ENCODE results near the gene LHX3.

The LHX3 gene

DNA sequence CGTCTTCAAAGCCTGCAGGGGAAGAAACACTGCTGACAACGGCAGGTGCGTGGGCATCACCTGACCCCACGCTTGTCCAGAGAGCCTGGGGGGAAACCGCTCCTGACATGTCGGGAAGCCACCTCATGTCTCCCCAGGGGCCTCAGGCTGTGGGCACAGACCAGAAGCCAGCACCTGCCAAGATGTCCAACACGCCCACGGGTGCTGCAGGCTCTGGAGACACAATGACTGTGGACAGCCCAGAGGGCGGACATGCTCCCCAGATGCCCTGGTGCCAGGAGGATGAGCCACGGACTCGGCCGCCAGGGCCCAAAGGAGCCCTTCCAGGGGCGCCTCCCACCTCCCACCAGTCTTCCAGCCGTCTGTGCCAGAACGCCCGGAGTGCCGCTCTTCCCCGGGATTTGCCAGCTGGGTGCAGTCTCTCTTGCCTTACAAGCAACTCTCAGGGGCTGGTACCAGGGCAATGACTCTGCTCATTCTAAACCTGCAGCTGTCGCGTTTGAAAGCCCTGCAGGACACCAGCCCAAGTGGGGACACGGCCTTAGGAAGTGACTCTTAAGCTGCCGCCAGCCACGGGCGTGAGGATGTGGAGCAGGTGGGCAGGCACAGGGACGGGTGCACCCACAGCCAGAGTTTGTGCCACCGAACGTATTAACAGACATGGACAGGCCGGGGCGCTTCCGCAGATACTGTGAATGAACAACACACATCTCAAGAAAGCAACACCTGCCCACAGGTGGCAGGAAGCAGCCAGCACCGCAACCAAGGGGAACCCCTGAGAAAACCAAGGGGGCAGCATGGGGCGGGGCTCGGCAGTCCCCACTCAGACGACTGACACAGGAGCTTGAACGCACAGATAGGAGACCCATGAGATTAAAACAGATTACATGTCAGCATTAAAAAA, 6.8 kb upstream of the LHX3 start:
- Mint-ChIP-seq H3K9me3 (peaks cover 3% of the 10 kb centered on the region), H3K4me3 (no peak overlapping the region), H3K4me1 (ENCODE audit: low read depth) (no peaks in the 10 kb centered on the region), H3K27me3 (ENCODE audit: low read depth) (no peaks in the 10 kb centered on the region), H3K27ac (no peak overlapping the region), H3K36me3 (ENCODE audit: low read depth) (peaks cover 26% of the 10 kb centered on the region)

DNA sequence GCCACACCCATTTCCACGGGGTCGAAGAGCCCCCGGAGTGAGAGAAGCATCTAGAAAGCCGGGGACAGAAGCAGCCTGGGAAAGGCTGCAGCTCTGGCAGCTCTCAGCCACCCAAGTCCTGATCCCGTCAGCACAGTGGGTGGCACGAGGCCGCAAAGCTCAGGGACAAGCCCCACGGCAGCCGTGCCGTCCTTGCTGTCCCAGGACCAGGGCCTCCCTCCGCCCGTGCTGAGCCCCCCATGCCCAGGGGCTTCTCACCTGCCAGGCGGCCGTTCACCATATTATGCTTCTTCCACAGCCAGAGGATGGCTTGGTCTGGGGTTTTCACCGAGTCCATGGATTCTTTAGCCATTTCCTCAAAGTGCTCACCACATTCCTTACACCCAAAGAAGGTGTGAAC, 6.1 kb upstream of the LHX3 start:
- Mint-ChIP-seq H3K4me3 (no peak overlapping the region), H3K9me3 (peaks cover 3% of the 10 kb centered on the region), H3K27me3 (ENCODE audit: low read depth) (peaks cover 2% of the 10 kb centered on the region), H3K4me1 (ENCODE audit: low read depth) (no peaks in the 10 kb centered on the region), H3K27ac (no peak overlapping the region), H3K36me3 (ENCODE audit: low read depth) (peaks cover 28% of the 10 kb centered on the region)

DNA sequence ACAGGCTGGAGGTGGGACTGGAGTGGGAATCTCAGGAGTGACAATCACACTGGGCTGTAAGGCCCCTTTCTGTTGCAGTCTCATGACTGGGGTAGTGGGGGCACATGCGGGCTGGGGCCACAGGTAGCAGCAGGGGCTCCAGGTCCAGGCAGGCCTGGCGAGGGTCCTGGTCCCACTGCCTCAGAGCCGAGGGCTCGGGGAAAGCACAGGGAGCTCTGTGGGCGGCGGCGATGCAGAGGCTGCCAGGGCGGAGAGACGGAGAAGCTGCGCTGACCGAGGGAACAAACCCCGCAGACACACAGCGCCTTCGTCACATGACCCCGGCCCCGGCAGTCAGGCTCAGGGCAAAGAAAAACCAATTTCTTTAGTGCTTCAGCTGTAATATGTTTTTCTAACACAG, 5.3 kb upstream of the LHX3 start:
- H3K27ac Mint-ChIP-seq = no peak overlapping the region
- H3K4me1 Mint-ChIP-seq (ENCODE audit: low read depth) = no peaks in the 10 kb centered on the region
- peaks cover 3% of the 10 kb centered on the region for H3K9me3 Mint-ChIP-seq
- H3K27me3 Mint-ChIP-seq (ENCODE audit: low read depth) = peaks cover 3% of the 10 kb centered on the region
- peaks cover 24% of the 10 kb centered on the region for H3K36me3 Mint-ChIP-seq (ENCODE audit: low read depth)
- H3K4me3 Mint-ChIP-seq = no peak overlapping the region

DNA sequence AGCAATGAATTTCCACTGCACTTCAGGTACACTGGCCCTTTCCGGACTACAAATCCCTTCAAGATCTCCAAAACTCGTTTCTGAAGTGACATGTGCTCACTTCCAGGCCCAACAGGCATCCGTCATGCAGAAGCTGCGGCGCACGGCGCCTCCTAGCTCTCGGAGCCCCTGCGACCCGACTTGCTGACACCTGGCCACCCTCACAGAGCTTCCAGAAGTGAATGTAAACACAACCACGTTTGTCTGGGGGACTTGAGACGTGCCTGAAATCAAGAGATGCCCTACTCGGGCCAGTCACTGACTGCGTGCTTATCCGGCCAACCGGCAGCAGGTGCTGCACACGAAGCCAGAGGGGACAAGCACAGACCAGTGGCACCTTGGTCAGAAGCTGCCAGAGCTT, 4.9 kb upstream of the LHX3 start:
- no peak overlapping the region for H3K4me3 Mint-ChIP-seq
- no peaks in the 10 kb centered on the region for H3K4me1 Mint-ChIP-seq (ENCODE audit: low read depth)
- H3K27ac Mint-ChIP-seq = no peak overlapping the region
- peaks cover 20% of the 10 kb centered on the region for H3K36me3 Mint-ChIP-seq (ENCODE audit: low read depth)
- peaks cover 1% of the 10 kb centered on the region for H3K9me3 Mint-ChIP-seq
- H3K27me3 Mint-ChIP-seq (ENCODE audit: low read depth) = peaks cover 3% of the 10 kb centered on the region

DNA sequence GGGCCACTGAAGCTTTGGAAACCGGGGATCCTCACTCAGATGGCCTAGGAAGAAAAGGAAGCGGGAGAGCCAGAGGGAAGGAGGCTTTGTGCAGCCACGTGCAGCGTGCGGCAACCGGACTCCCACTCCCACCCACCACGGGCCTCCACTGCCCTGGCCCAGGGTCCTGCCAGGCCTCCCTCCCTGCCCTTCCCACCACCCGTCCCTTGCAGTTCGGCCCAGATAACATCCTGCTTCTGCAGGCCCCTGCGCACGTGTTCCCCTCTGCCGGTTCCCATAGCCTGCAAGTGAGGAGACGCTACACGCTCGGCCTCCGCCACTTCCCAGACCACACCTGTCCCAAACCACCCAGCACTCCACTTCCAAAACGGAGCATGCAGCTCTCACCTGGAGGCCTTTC, 4.3 kb upstream of the LHX3 start:
- H3K4me3 Mint-ChIP-seq = no peak overlapping the region
- H3K36me3 Mint-ChIP-seq (ENCODE audit: low read depth) = peaks cover 16% of the 10 kb centered on the region
- no peaks in the 10 kb centered on the region for H3K9me3 Mint-ChIP-seq
- no peaks in the 10 kb centered on the region for H3K4me1 Mint-ChIP-seq (ENCODE audit: low read depth)
- H3K27me3 Mint-ChIP-seq (ENCODE audit: low read depth) = peaks cover 7% of the 10 kb centered on the region
- no peak overlapping the region for H3K27ac Mint-ChIP-seq

DNA sequence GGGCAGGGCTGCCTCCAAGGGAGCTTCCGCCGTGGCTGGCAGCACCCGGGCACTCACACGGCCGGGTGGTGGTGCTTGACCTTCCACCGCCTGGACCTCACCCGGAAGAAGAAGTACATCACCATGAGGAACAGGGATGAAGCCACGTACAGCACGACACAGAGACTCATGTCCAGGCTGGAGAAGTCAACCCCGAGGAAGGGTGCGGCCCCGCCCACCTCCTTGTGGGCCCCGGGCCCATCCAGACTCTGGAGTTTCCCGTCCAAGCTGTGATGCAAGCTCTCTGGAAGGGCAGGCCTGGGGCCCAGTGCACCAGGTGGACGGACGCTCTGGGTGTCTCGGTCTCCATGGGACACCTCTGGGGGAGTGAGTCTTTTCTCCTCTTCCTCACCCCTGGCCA, 3.7 kb upstream of the LHX3 start:
- H3K36me3 Mint-ChIP-seq (ENCODE audit: low read depth) = peaks cover 10% of the 10 kb centered on the region

DNA sequence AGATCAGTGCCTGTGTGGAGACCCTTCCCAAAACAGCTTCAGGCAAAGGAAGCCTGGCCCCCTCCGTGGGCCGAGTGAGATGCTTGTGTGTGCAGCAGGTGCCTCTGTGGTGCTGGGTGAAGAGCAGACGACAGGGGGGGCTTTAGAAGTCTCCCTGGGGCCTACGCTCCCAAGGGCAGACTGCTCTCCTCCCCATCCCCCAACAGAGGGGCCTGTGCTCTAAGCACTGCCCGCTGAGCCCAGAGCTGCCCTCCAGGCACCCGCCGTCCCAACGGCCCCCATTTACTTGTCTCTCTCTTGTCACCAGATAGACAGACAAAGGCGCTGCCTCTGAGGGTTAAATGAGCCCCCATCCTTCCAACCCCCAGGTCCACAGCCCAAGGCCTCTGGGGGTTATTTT, 2.7 kb upstream of the LHX3 start:
- H3K9me3 Mint-ChIP-seq = no peaks in the 10 kb centered on the region
- H3K4me3 Mint-ChIP-seq = no peak overlapping the region
- peaks cover 7% of the 10 kb centered on the region for H3K36me3 Mint-ChIP-seq (ENCODE audit: low read depth)
- no peak overlapping the region for H3K27ac Mint-ChIP-seq
- no peaks in the 10 kb centered on the region for H3K4me1 Mint-ChIP-seq (ENCODE audit: low read depth)
- H3K27me3 Mint-ChIP-seq (ENCODE audit: low read depth) = peaks cover 18% of the 10 kb centered on the region

More for the DNA sequence above, 3.7 kb upstream of the LHX3 start:
- H3K9me3 Mint-ChIP-seq = no peaks in the 10 kb centered on the region
- H3K27me3 Mint-ChIP-seq (ENCODE audit: low read depth) = peaks cover 13% of the 10 kb centered on the region
- H3K27ac Mint-ChIP-seq = no peak overlapping the region
- H3K4me3 Mint-ChIP-seq = no peak overlapping the region
- no peaks in the 10 kb centered on the region for H3K4me1 Mint-ChIP-seq (ENCODE audit: low read depth)

DNA sequence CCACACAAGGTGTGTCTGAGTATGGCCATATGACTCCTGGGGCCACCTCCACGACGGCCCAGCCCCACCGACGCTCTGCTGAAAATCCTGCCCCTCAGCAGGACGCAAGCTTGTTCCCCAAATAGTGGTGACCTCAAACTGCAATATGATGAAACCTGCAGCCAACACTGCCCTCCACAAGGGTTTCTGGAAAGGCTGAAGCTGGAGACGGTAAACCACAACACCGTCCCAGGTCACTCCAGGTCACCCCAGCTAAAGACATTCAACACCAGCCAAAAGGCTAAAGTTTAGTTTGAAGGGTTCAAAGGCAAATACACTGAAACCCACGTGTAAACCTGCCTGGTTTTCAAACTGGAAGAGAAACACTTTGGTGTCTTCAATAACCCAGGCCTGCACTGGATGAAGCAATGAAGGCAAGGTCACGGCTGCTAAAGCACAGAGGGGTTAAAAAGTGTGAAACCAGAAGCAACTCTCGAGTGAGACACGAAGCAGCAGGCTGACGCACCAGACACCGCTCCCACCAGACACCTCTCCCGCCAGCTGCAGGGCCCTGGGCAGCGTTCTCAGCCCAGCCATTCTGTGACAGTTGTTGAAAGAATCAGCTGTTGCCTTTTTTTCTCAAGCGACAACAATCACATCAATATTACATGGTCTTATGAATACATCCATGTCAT, 1.8 kb upstream of the LHX3 start:
- H3K4me1 Mint-ChIP-seq (ENCODE audit: low read depth) = no peaks in the 10 kb centered on the region
- H3K4me3 Mint-ChIP-seq = no peak overlapping the region
- H3K27me3 Mint-ChIP-seq (ENCODE audit: low read depth) = peaks cover 21% of the 10 kb centered on the region
- H3K27ac Mint-ChIP-seq = no peak overlapping the region
- H3K9me3 Mint-ChIP-seq = no peaks in the 10 kb centered on the region
- H3K36me3 Mint-ChIP-seq (ENCODE audit: low read depth) = peaks cover 3% of the 10 kb centered on the region

DNA sequence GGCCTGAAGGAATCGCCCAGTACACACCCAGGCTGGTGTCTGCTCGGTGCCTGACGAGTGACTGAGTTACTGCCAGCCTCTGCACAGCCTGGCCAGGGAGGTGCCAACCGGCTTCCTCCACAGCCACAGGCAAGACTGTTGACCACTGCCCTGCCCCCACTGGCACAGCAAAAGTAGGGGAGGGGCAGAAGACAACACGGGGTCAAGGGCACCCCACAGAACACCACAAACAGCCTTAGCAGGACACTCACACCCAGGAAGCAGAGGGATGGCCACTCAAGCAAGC, 722 bp upstream of the LHX3 start:
- Mint-ChIP-seq H3K27me3 (ENCODE audit: low read depth) (peaks cover 28% of the 10 kb centered on the region), H3K9me3 (no peaks in the 10 kb centered on the region), H3K36me3 (ENCODE audit: low read depth) (peaks cover 3% of the 10 kb centered on the region), H3K4me3 (no peak overlapping the region), H3K27ac (no peak overlapping the region), H3K4me1 (ENCODE audit: low read depth) (no peaks in the 10 kb centered on the region)

DNA sequence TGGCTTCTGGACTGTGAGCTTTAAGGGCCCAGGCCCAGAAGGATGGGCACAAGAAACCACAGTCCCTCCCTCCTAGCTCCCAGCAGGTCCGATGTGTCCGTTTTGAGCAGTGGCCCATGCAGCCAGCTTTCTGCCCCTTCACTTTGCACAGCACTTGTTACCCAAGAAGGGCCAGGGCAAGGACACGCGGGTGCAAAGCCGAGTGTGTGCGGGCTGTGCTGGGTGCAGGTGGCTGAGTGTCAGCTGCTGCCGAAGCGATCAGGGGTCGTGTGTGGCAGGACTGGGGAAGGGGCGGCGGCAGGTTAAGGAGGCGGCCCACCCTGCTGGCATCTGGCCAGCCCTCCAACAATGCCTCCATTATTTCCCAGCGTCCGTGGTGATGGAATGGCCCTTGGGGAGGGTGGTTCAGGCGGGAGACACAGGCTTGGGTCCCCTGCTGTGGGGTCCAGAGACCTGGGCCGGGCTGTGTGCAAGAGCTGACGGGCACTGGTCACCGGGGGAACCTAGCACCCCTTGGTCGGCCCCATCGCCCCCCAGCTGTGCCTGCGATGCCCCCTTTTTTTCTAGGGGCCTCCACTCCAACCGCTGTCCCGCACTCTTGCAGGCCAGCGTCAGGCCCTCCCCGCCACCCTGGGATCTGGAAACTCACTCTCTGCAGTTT, 653 bp downstream of the LHX3 start:
- H3K4me1 Mint-ChIP-seq (ENCODE audit: low read depth) = no peaks in the 10 kb centered on the region
- H3K27ac Mint-ChIP-seq = no peak overlapping the region
- H3K4me3 Mint-ChIP-seq = no peak overlapping the region
- H3K36me3 Mint-ChIP-seq (ENCODE audit: low read depth) = peaks cover 3% of the 10 kb centered on the region
- peaks cover 35% of the 10 kb centered on the region for H3K27me3 Mint-ChIP-seq (ENCODE audit: low read depth)
- H3K9me3 Mint-ChIP-seq = no peaks in the 10 kb centered on the region

DNA sequence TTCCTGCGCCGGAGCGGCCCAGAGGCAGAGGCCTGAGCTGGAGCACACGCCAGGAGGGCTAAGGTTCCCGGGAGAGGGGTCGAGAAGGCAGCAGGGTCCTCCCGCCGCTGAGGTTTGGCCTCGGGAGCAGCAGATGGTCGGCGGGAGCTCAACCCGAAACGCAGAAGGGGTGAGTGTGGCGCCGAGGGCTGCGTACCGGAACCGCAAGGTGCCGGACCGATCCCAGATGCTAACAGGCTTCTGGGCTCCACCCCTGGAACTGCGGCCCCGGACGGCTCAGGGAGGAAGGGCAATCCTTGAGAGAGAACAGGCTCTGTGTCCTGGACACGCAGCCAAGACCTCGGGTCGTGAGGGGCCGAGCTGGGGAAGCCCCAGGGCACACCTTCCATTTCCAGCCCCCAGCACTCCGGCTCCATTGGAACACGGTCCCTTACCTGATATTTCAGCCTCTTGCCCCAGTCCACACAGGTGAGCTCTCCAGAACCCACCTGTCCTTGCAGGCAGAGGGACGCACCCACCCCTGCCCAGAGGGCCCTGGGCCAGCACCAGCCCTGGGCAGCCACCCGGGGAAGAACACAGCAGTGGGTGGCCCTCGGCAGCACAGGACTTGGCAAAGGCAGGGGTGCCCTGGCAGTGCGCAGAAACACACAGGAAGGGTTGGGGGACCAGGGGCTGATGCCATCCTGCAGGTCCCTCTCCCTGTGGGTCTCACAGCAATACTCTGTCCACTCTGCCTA, 1.4 kb downstream of the LHX3 start:
- Mint-ChIP-seq H3K27me3 (ENCODE audit: low read depth) (peaks cover 35% of the 10 kb centered on the region), H3K36me3 (ENCODE audit: low read depth) (peaks cover 3% of the 10 kb centered on the region), H3K4me1 (ENCODE audit: low read depth) (no peaks in the 10 kb centered on the region), H3K4me3 (no peak overlapping the region), H3K9me3 (no peaks in the 10 kb centered on the region), H3K27ac (no peak overlapping the region)

DNA sequence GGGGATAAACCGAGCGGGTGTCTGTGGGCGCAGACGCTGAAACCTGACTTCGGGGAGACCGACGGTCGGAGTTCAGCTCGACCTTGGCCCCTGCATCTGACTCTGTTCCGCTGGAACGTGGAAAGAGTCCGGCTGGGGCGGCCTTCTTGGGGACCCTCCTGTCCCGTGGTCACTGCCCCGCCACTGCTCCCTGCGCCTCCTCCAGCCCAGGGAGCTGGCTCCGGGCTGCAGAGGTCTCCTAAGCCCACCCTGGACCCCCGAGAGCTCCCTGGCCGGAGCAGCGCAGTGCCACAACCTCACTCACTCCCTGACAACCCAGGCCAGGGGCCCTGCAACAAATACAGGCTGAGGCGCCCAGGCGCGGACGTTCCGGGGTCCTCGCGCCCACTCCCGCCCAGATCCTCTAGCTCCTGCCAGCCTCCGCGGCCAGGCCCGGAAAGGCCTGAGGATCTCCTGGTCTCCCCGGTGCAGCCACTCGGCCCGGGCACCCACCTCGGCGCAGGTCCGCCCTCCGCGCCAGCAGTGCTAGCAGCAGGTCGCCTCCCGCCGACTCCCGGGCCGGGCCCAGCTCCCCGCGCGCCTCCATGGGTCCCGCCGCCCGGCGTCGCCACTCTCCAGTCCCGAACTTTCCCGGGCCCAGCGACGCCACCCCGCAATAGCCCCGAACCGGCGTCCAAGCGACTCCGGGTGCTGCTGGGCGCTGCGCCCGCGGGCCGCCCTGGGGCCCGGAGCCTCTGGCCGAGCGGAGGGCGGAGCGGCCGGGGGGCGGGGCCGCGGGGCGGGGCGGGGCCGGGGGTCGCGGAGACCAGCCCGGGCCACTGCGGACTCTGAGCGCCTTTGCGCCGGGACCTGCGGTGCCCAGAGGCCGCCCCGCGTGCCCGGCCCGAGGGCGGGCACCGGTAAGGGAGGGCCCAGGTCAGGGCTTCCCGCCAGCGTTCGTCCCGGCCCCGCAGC, 2.2 kb downstream of the LHX3 start:
- peaks cover 3% of the 10 kb centered on the region for H3K36me3 Mint-ChIP-seq (ENCODE audit: low read depth)
- no peaks in the 10 kb centered on the region for H3K9me3 Mint-ChIP-seq
- no peaks in the 10 kb centered on the region for H3K4me1 Mint-ChIP-seq (ENCODE audit: low read depth)
- no peak overlapping the region for H3K27ac Mint-ChIP-seq
- no peak overlapping the region for H3K4me3 Mint-ChIP-seq
- H3K27me3 Mint-ChIP-seq (ENCODE audit: low read depth) = peaks cover 43% of the 10 kb centered on the region

DNA sequence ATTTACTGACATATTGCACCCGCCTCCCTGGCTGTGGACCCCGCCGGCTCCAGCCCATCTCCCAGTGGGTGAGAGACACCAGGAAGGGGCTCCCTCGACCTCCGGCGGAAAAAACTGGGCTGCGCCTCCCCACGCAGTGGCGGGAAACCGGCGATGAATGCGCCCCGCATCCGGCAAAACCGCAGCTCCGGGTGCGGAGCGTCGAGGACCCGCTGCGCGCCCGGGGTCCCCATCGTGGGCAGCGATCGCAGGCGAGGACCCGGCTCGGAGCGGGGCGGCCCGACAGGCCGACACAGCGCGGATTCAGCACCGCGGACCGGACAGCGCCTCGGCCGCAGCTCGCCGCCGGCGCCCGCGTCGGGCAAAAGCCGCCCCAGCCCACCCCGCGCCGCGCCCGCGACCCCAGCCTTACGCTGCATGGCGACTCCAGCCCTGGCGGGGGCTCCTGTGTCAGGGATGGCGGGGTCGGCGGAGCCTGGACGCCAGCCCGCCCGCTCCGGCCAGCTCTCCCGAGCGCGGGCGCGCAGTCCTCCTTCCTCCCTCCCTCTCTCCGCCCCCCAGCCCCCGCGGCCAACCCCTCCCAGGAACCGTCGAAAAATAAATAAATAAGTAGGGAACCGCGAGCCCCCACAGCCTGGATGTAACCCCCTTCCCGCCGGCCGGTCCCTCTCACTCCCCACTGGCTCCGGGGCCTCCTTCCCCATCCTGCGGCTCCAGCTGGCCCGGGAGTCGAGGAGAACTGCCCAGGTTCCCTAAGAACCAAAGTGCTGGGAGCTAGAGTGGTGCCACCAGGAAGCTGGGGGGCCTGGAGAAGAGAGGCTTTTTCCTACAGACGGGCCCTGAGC, 3.1 kb downstream of the LHX3 start:
- H3K36me3 Mint-ChIP-seq (ENCODE audit: low read depth) = peaks cover 2% of the 10 kb centered on the region
- no peaks in the 10 kb centered on the region for H3K9me3 Mint-ChIP-seq
- H3K4me1 Mint-ChIP-seq (ENCODE audit: low read depth) = no peaks in the 10 kb centered on the region
- no peak overlapping the region for H3K27ac Mint-ChIP-seq
- H3K27me3 Mint-ChIP-seq (ENCODE audit: low read depth) = peaks cover 48% of the 10 kb centered on the region
- H3K4me3 Mint-ChIP-seq = no peak overlapping the region
